HT-29 (cell line): Measurements from ENCODE around the gene ZNF35. TPM values are rescaled to one million over a fixed set of nuclear protein-coding genes. Genes with fewer than 3 reads are reported as not detected.
"Not testable (repeated sequence)": the region's sequence is repeated elsewhere in the genome, so short reads cannot be mapped to it uniquely, and the experiment has no call there.

Source experiments
- DNase-seq: peaks from one replicate; pipeline ENCODE4 v3.0.0-alpha.2; 2015; ENCODE audit warnings: low spot score
- total RNA-seq: library from RNA; depleted of rRNA; stranded (reverse); fragments of >200 nt; shearing (Covaris generic); gene quantifications from 2 replicates; pipeline ENCODE4 v1.2.3, GENCODE V29; 2014; rRNA removed

ZNF35 gene
- 1.5 and 3.0 TPM in 2 replicates for total RNA-seq

- peak; percentile 86 for DNase-seq
These were observed at the start of gene ZNF35 for GRCh38 chr3:44648564-44649229. Gene ZNF35, plus strand, starts transcription at chr3:44648732. Its CDS starts 2,336 bp downstream, at chr3:44651068.

- DNase-seq = no peak
These were observed 46.8 kb upstream of the ZNF35 start for GRCh38 chr3:44601749-44602148.

- no peak for DNase-seq
These were observed 35.9 kb upstream of the ZNF35 start for GRCh38 chr3:44612678-44613077.

- DNase-seq = peak; percentile 84
These were observed 23.6 kb upstream of the ZNF35 start, which contains the start of gene ZNF197 for GRCh38 chr3:44624749-44625480. Gene ZNF197, plus strand, starts transcription at chr3:44625036. Its CDS starts 4,119 bp downstream, at chr3:44629155.

GRCh38 chr3:44628716-44629115, 19.8 kb upstream of the ZNF35 start:
- no peak for DNase-seq

GRCh38 chr3:44632193-44632592, 16.3 kb upstream of the ZNF35 start:
- no peak for DNase-seq

- DNase-seq = no peak
These were observed 6.2 kb upstream of the ZNF35 start for GRCh38 chr3:44642337-44642736.

- DNase-seq = no peak
These were observed 5.5 kb upstream of the ZNF35 start for GRCh38 chr3:44643024-44643423.

GRCh38 chr3:44647771-44648170, 761 bp upstream of the ZNF35 start:
- DNase-seq = no peak

- DNase-seq = no peak
These were observed 1.2 kb downstream of the ZNF35 start for GRCh38 chr3:44649709-44650108.

GRCh38 chr3:44654039-44654438, 5.5 kb downstream of the ZNF35 start:
- no peak for DNase-seq

GRCh38 chr3:44659015-44659414, 10.5 kb downstream of the ZNF35 start:
- no peak for DNase-seq

GRCh38 chr3:44659434-44659833, 10.9 kb downstream of the ZNF35 start:
- no peak for DNase-seq

- DNase-seq = peak; percentile 4
These were observed 12.7 kb downstream of the ZNF35 start for GRCh38 chr3:44661189-44661588.

GRCh38 chr3:44665173-44665572, 16.6 kb downstream of the ZNF35 start:
- no peak for DNase-seq

- DNase-seq = no peak
These were observed 17.8 kb downstream of the ZNF35 start for GRCh38 chr3:44666346-44666745.

GRCh38 chr3:44669760-44670159, 21.2 kb downstream of the ZNF35 start:
- DNase-seq = no peak

- DNase-seq = not testable (repeated sequence)
These were observed 24.9 kb downstream of the ZNF35 start for GRCh38 chr3:44673466-44673865.

- DNase-seq = no peak
These were observed 25.7 kb downstream of the ZNF35 start for GRCh38 chr3:44674211-44674610.

- no peak for DNase-seq
These were observed 30.1 kb downstream of the ZNF35 start for GRCh38 chr3:44678480-44679116.

- DNase-seq = no peak
These were observed 32.5 kb downstream of the ZNF35 start for GRCh38 chr3:44680921-44681455.

- DNase-seq = no peak
These were observed 33.8 kb downstream of the ZNF35 start for GRCh38 chr3:44682182-44682896.
